Fibroblast of peridontal ligament (primary cell): Measurements from ENCODE around the gene FCF1.

Experiments used
- DNase-seq: peaks from one replicate; pipeline ENCODE4 v3.0.0-alpha.2; 2010; ENCODE audit errors: extremely low read depth

The FCF1 gene

DNA sequence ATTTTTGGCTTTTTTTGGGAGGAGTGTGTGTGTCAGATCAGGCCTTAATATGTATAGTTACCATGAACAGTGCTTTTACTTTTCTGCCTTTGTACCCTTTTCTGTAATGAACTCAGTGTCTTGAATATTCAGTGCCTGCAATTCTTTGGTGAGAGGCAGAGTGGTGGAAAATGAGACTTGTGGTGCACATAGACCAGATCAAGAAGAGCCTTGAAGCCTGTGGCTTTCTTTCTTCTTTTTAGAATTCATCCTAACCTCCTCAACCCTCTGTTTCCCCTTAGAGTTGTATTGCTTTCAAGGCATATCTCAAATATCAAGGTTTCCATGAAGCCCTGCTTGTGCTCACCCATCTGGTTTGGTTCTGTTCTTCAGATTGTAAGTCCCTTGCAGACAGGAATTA is 52.8 kb downstream of the FCF1 start:
- DNase-seq, result no peak

DNA sequence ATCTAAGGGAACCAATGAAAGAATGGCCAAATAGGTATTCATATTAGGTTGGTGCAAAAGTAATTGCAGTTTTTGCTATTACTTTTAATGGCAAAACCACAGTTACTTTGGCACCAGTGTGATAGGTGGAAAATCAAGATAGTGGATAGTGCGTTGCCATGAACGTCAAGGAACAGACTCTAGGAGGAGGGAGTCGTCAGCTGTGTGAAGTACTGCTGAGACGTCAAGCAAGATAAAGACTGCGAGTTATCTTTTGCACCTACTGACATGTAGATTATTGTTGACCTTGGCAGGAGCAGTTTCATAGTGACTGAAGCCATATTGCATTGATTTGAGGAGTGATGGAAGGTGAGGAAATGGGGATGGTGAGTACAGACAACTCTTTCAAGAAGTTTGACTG is 58.5 kb downstream of the FCF1 start:
- no peak for DNase-seq

DNA sequence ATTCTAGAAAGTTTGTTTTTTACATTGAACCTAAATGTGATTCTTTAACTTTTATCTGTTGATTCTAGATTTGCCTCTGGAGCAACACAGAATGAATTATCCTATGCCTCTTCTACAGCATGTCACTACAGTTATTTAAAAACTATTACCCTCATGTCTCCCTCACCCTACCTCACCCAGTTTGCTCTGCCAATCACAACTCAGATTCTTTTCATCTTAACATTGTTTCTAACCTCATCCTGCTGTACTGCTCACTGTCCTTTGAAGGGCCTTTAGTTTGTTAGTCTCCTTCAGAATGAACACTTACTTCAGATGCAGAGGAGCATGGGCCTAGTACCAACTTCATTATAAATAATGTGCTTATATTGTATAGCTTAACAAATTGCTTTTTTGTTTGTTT is 71.7 kb downstream of the FCF1 start:
- DNase-seq, result no peak

DNA sequence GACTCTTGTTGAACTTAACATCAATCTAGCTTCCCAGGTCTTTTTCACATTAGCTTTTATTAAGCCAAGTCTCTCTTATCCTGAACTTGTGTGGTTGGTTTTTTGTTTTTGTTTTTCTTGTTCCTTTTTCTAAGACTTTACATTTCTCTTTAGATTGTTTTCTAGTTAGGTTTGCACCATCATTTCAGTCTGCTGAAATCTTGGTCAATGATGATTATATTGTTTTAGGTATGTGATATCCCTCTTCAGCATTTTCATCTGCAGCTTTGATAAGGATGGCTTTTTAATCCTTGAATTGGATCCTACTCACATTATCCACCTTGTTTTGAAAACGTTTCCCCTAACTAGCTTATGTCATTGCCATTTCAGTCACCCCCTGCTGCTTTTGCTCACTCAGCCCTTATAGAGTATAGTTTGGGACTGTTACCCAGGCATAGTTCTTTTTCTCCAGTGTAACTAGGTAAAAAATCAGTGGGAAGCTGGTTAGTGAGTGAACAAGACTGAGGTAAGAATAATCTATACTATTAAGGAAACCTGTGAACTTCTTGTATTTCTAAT is 72.2 kb downstream of the FCF1 start:
- DNase-seq, result no peak

DNA sequence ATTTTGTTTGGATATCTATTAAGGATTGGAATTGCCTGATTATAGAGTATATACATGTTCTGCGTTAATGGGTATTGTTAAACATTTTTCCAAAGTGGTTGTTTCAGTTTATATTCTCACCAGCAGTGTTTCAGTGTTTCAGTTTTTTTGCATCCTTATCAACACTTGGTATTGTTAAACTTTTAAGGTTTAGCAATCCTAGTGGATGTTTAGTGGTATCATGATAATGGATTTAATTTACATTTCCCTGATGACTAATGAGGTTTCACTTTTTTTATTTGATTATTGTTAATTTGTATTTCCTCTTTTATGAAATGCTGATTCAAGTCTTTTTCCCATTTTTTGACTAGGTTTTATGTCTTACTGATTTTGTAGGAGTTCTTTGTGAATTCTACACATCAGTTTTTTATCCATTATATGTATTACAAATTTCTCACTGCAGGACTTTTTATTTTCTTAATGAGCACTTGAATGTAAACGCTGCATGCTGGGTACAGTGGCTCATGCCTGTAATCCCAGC is 73.9 kb downstream of the FCF1 start:
- DNase-seq, result no peak
